Fibroblast of skin of abdomen (primary cell): ENCODE data around the gene HACD3.
"Not testable (repeated sequence)": the region's sequence is repeated elsewhere in the genome, so short reads cannot be mapped to it uniquely, and the experiment has no call there.

ENCODE experiments used
- DNase-seq: peaks from one replicate; pipeline ENCODE4 v3.0.0-alpha.2; 2013

The HACD3 gene

GRCh38 chr15:65549288-65549687 is 19.0 kb downstream of the HACD3 start:
- DNase-seq, result not testable (repeated sequence)

- DNase-seq, result no peak
These were observed 20.4 kb downstream of the HACD3 start for GRCh38 chr15:65550681-65551098.

GRCh38 chr15:65551183-65551582 is 20.9 kb downstream of the HACD3 start:
- DNase-seq, result no peak

- DNase-seq, result not testable (repeated sequence)
These were observed 22.6 kb downstream of the HACD3 start for GRCh38 chr15:65552851-65553250.

- no peak for DNase-seq
These were observed 23.4 kb downstream of the HACD3 start for GRCh38 chr15:65553691-65554090.

- no peak for DNase-seq
These were observed 26.4 kb downstream of the HACD3 start for GRCh38 chr15:65556622-65557021.

- DNase-seq, result no peak
These were observed 28.1 kb downstream of the HACD3 start for GRCh38 chr15:65558336-65558735.

- no peak for DNase-seq
These were observed 28.9 kb downstream of the HACD3 start for GRCh38 chr15:65558997-65559760.

- no peak for DNase-seq
These were observed 29.7 kb downstream of the HACD3 start for GRCh38 chr15:65559941-65560340.

- no peak for DNase-seq
These were observed 31.7 kb downstream of the HACD3 start for GRCh38 chr15:65561934-65562333.

GRCh38 chr15:65569728-65570127 is 39.5 kb downstream of the HACD3 start:
- DNase-seq, result no peak

GRCh38 chr15:65571971-65572370 is 41.7 kb downstream of the HACD3 start:
- no peak for DNase-seq

GRCh38 chr15:65576664-65577063 is 46.4 kb downstream of the HACD3 start:
- peak; percentile 67 for DNase-seq

GRCh38 chr15:65577129-65577996 is 47.1 kb downstream of the HACD3 start:
- DNase-seq, result no peak

GRCh38 chr15:65578904-65579728 is 48.9 kb downstream of the HACD3 start:
- no peak for DNase-seq

GRCh38 chr15:65579762-65580161 is 49.5 kb downstream of the HACD3 start:
- DNase-seq, result no peak

- DNase-seq, result peak; percentile 64
These were observed 50.0 kb downstream of the HACD3 start for GRCh38 chr15:65580287-65580686.

GRCh38 chr15:65583701-65584100 is 53.4 kb downstream of the HACD3 start:
- peak; percentile 16 for DNase-seq

- DNase-seq, result no peak
These were observed 54.0 kb downstream of the HACD3 start for GRCh38 chr15:65584241-65584640.

GRCh38 chr15:65587094-65587493 is 56.8 kb downstream of the HACD3 start:
- no peak for DNase-seq

- no peak for DNase-seq
These were observed 65.7 kb downstream of the HACD3 start for GRCh38 chr15:65595960-65596359.

GRCh38 chr15:65598468-65598867 is 68.2 kb downstream of the HACD3 start:
- DNase-seq, result no peak

GRCh38 chr15:65599677-65600076 is 69.4 kb downstream of the HACD3 start:
- no peak for DNase-seq
